Measurements from ENCODE around the gene CALCOCO1. TPM values are rescaled to one million over a fixed set of nuclear protein-coding genes. Genes with fewer than 3 reads are reported as not detected.
A peak's percentile ranks its signal among the peaks of the same experiment; 100 is the strongest.

CALCOCO1 gene
- total RNA-seq, 1 donor from 2014 or later, result 19.8 TPM

DNA sequence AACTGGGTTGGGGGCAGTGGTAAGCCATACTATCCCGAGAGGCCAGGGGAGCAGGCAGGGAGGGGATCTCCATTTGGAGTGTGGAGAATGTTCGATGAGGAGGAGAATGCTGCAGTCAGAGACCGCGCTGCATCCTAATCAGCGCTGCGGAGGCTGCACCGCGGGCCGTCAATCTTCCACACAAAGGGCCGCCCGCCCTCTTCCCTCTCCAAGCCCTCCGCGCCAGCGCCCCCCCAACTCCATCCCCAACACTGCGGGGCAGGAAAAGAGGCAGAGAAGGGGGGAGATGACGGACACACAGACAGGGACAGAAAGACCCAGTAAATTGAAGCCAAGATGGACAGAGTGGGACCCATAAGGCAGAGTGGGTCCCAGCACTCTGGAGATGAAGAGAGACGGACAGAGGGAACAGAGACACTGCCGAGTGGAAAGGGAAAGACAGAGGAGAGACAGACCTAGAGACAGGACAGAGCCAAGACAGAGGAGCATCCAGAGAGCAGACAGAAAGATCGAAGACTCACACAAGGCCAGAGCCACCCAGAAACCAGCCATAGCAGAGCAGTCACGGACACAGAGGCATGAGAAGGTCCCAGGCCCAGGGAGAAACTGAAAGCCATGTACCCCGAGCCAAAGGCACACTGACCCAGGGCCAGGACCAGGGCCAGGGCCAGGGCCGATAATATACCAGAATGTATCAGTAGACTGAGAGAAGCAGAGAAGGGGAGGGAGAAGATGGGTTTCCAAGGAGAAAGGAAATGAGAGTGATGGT, 21.0 kb upstream of the CALCOCO1 start:
- H3K4me3 Mint-ChIP-seq (ENCODE audit: low read depth), result no peak overlapping the region
- no peak for DNase-seq (ENCODE audit: low spot score)
- H3K4me1 Mint-ChIP-seq (ENCODE audit: low read depth), result peaks cover 16% of the 10 kb centered on the region
- H3K27ac Mint-ChIP-seq, result no peak overlapping the region
- H3K9me3 Mint-ChIP-seq, result no peaks in the 10 kb centered on the region
- intact Hi-C loops (cut with micrococcal nuclease), result loop anchor here (10.0 kb wide), 2 partner anchors 203 to 437 kb away; partner anchors contain the start of gene SMUG1
- no peaks in the 10 kb centered on the region for H3K36me3 Mint-ChIP-seq (ENCODE audit: low read depth)
- peaks cover 25% of the 10 kb centered on the region for H3K27me3 Mint-ChIP-seq (ENCODE audit: low read depth)

DNA sequence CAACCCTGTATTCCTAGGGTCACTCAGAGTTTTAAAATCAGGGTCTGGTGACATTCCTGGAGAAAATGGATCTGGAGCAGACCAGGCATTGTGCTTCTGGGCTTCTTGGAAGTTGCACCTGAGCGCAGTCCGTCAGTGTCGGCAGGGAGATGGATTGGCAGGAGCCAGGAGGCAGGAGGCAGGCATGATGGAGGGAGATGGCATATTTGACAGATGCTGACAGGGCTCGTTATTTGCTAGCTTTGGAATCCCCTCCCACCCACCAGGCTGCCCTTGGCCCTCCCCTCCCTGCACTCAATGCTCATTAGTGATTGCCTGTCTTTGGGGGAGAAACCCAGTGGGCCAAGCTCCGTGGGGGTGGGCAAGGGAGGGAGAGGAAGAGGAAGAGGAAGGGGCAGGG, 19.8 kb upstream of the CALCOCO1 start:
- Mint-ChIP-seq H3K4me3 (ENCODE audit: low read depth) (no peak overlapping the region), H3K27me3 (ENCODE audit: low read depth) (peaks cover 35% of the 10 kb centered on the region), H3K27ac (no peak overlapping the region), H3K4me1 (ENCODE audit: low read depth) (peaks cover 16% of the 10 kb centered on the region), H3K9me3 (no peaks in the 10 kb centered on the region), H3K36me3 (ENCODE audit: low read depth) (no peaks in the 10 kb centered on the region)
- no peak for DNase-seq (ENCODE audit: low spot score)
- intact Hi-C loops (cut with micrococcal nuclease), result loop anchor here (10.0 kb wide), 2 partner anchors 202 to 438 kb away; partner anchors contain the start of gene SMUG1

GRCh38 chr12:53746592-53747092, 19.4 kb upstream of the CALCOCO1 start:
- Mint-ChIP-seq H3K27ac (no peak overlapping the region), H3K4me1 (ENCODE audit: low read depth) (peaks cover 16% of the 10 kb centered on the region), H3K9me3 (no peaks in the 10 kb centered on the region), H3K4me3 (ENCODE audit: low read depth) (no peak overlapping the region), H3K27me3 (ENCODE audit: low read depth) (peaks cover 36% of the 10 kb centered on the region), H3K36me3 (ENCODE audit: low read depth) (no peaks in the 10 kb centered on the region)
- peak; percentile 80 for DNase-seq (ENCODE audit: low spot score)
- intact Hi-C loops (cut with micrococcal nuclease), result loop anchor here (1.0 to 10.0 kb wide), 3 partner anchors 45 to 438 kb away; partner anchors contain the start of gene SMUG1

GRCh38 chr12:53744751-53745150, 17.5 kb upstream of the CALCOCO1 start:
- no peak for DNase-seq (ENCODE audit: low spot score)
- H3K36me3 Mint-ChIP-seq (ENCODE audit: low read depth), result no peaks in the 10 kb centered on the region
- intact Hi-C loops (cut with micrococcal nuclease), result loop anchor here (10.0 kb wide), 2 partner anchors 200 to 440 kb away; partner anchors contain the start of gene SMUG1
- no peak overlapping the region for H3K4me3 Mint-ChIP-seq (ENCODE audit: low read depth)
- peaks cover 36% of the 10 kb centered on the region for H3K27me3 Mint-ChIP-seq (ENCODE audit: low read depth)
- H3K9me3 Mint-ChIP-seq, result no peaks in the 10 kb centered on the region
- peaks cover 10% of the 10 kb centered on the region for H3K4me1 Mint-ChIP-seq (ENCODE audit: low read depth)
- H3K27ac Mint-ChIP-seq, result no peak overlapping the region

DNA sequence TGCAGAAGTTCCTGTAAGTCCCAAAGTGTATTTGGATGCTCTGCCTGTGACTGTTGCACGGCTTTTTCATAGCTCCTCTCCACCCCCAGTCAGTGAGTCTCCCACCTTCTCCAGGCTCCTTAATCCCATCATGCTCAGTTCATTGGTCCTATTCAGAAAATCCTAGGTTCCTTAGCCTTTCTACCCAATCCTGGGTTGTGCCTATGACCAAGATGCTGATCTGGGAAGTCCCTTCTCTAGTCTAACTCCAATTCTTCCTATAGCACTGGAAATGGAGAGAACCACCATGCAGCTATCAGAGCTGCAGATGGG, 16.8 kb upstream of the CALCOCO1 start:
- Mint-ChIP-seq H3K4me3 (ENCODE audit: low read depth) (no peak overlapping the region), H3K36me3 (ENCODE audit: low read depth) (no peaks in the 10 kb centered on the region), H3K27ac (no peak overlapping the region), H3K27me3 (ENCODE audit: low read depth) (peaks cover 42% of the 10 kb centered on the region), H3K9me3 (no peaks in the 10 kb centered on the region), H3K4me1 (ENCODE audit: low read depth) (peaks cover 14% of the 10 kb centered on the region)
- intact Hi-C loops (cut with micrococcal nuclease), result loop anchor here (10.0 kb wide), 2 partner anchors 199 to 441 kb away; partner anchors contain the start of gene SMUG1
- no peak for DNase-seq (ENCODE audit: low spot score)

DNA sequence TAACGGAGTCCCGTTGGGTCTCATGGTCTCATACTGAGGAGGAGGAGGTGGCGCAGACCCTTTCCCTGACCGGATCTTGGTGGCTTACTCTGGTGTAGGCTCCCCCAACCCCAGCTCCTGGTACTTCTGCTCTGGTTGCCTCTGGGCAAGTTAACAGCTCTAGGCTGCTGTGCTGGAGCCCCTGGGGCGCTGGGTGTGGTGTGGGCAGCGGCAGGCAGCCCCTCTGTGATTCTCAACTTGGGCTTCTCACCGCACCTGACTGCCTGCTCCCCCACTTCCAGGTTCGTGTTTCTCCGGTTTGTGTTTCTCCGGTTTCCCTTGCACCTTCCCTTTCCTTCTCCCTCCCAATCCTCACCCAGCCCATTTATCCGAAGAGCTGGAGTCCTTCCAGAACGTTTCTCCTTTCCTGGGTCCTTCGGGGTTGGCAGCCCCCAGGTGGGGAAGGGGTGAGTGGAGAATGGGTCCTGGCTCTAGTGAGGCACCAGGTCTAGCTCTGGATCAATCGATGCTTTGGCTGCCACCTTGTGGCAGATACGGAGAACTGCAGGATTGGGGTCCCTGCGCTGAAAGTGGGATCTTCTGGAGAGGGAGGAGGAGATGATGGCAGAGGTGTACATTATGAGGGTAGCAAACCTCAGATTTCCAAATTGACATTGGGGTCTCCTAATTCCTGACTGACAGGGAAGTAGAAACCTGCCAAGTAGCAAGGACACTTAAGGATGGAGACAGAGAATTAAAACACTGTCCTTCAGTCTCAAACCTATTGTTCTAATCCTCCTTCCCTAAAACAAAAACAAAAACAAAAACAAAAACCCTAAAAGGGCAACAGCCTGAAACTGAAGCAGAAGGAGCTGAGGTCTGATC, 16.2 kb upstream of the CALCOCO1 start:
- no peaks in the 10 kb centered on the region for H3K36me3 Mint-ChIP-seq (ENCODE audit: low read depth)
- peak overlapping the region; percentile 45 for H3K4me3 Mint-ChIP-seq (ENCODE audit: low read depth)
- H3K9me3 Mint-ChIP-seq, result no peaks in the 10 kb centered on the region
- intact Hi-C loops (cut with micrococcal nuclease), result loop anchor here (10.0 kb wide), 2 partner anchors 199 to 441 kb away; partner anchors contain the start of gene SMUG1
- H3K27ac Mint-ChIP-seq, result no peak overlapping the region
- peak; percentile 50 for DNase-seq (ENCODE audit: low spot score)
- peaks cover 19% of the 10 kb centered on the region for H3K4me1 Mint-ChIP-seq (ENCODE audit: low read depth)
- peaks cover 47% of the 10 kb centered on the region for H3K27me3 Mint-ChIP-seq (ENCODE audit: low read depth)

- no peaks in the 10 kb centered on the region for H3K36me3 Mint-ChIP-seq (ENCODE audit: low read depth)
- DNase-seq (ENCODE audit: low spot score), result no peak
- no peak overlapping the region for H3K27ac Mint-ChIP-seq
- peaks cover 67% of the 10 kb centered on the region for H3K27me3 Mint-ChIP-seq (ENCODE audit: low read depth)
- H3K4me1 Mint-ChIP-seq (ENCODE audit: low read depth), result peaks cover 9% of the 10 kb centered on the region
- intact Hi-C loops (cut with micrococcal nuclease), result loop anchor here (10.0 kb wide), 2 partner anchors 195 to 445 kb away; partner anchors contain the start of gene SMUG1
- H3K4me3 Mint-ChIP-seq (ENCODE audit: low read depth), result no peak overlapping the region
- H3K9me3 Mint-ChIP-seq, result no peaks in the 10 kb centered on the region
These were observed 12.9 kb upstream of the CALCOCO1 start for GRCh38 chr12:53740130-53740491.

GRCh38 chr12:53739214-53740129, 12.2 kb upstream of the CALCOCO1 start:
- Mint-ChIP-seq H3K27ac (no peak overlapping the region), H3K4me1 (ENCODE audit: low read depth) (peaks cover 9% of the 10 kb centered on the region), H3K4me3 (ENCODE audit: low read depth) (no peak overlapping the region), H3K27me3 (ENCODE audit: low read depth) (peaks cover 67% of the 10 kb centered on the region), H3K36me3 (ENCODE audit: low read depth) (no peaks in the 10 kb centered on the region), H3K9me3 (no peaks in the 10 kb centered on the region)
- intact Hi-C loops (cut with micrococcal nuclease), result loop anchor here (10.0 kb wide), 2 partner anchors 195 to 445 kb away; partner anchors contain the start of gene SMUG1
- no peak for DNase-seq (ENCODE audit: low spot score)

GRCh38 chr12:53738406-53739213, 11.4 kb upstream of the CALCOCO1 start:
- Mint-ChIP-seq H3K4me1 (ENCODE audit: low read depth) (peaks cover 12% of the 10 kb centered on the region), H3K4me3 (ENCODE audit: low read depth) (no peak overlapping the region), H3K36me3 (ENCODE audit: low read depth) (no peaks in the 10 kb centered on the region), H3K9me3 (no peaks in the 10 kb centered on the region), H3K27me3 (ENCODE audit: low read depth) (peaks cover 65% of the 10 kb centered on the region), H3K27ac (no peak overlapping the region)
- DNase-seq (ENCODE audit: low spot score), result no peak
- intact Hi-C loops (cut with micrococcal nuclease), result no loop called here

DNA sequence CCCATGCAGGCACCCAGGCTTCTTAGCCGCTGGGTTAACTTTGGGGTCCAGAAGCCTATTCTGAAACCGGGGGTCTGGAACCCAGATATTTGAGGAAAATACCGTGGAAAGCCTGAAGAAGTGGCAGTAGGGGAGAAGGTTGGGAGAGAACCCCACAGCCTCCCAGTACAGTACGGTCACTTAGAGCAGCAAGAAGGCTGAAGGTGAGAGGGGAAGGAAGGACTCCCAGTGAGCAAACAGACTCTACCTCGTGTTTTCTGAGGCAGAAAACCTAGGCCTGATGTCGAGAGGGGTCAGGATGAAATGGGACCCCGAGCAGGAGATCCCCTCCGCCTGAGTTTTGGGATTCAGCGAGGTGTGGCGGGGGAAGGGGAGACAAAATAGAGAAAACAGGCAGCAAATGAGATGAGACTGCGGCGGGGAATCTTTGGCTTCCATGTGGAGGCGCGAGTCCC, 10.7 kb upstream of the CALCOCO1 start:
- intact Hi-C loops (cut with micrococcal nuclease), result no loop called here
- DNase-seq (ENCODE audit: low spot score), result no peak
- Mint-ChIP-seq H3K9me3 (no peaks in the 10 kb centered on the region), H3K27ac (no peak overlapping the region), H3K4me3 (ENCODE audit: low read depth) (peak overlapping the region; percentile 20), H3K36me3 (ENCODE audit: low read depth) (no peaks in the 10 kb centered on the region), H3K27me3 (ENCODE audit: low read depth) (peaks cover 64% of the 10 kb centered on the region), H3K4me1 (ENCODE audit: low read depth) (peaks cover 12% of the 10 kb centered on the region)

- Mint-ChIP-seq H3K9me3 (no peaks in the 10 kb centered on the region), H3K4me1 (ENCODE audit: low read depth) (peaks cover 12% of the 10 kb centered on the region), H3K36me3 (ENCODE audit: low read depth) (no peaks in the 10 kb centered on the region), H3K27me3 (ENCODE audit: low read depth) (peaks cover 61% of the 10 kb centered on the region), H3K27ac (no peak overlapping the region), H3K4me3 (ENCODE audit: low read depth) (no peak overlapping the region)
- no peak for DNase-seq (ENCODE audit: low spot score)
- intact Hi-C loops (cut with micrococcal nuclease), result no loop called here
These were observed 10.0 kb upstream of the CALCOCO1 start for GRCh38 chr12:53737093-53737808.

All from activated T-helper 2 cell treated with anti-CD3 and anti-CD28 coated beads, Interferon-gamma antibody, Interleukin-2, Interleukin-4, amounts not matched to agents 10 μg/mL and 5 μg/mL and 100 μg/mL, durations not matched to agents 14 hours and 24 hours and 36 hours (primary cell).